AG10803 (cell line): ENCODE data around the gene ZYG11B.
A peak's percentile ranks its signal among the peaks of the same experiment; 100 is the strongest.
"Not testable (repeated sequence)": the region's sequence is repeated elsewhere in the genome, so short reads cannot be mapped to it uniquely, and the experiment has no call there.

Experiments
- DNase-seq: peaks from one replicate; pipeline ENCODE4 v3.0.0; 2010; ENCODE audit warnings: low read depth
- H3K4me3 ChIP-seq: 2 replicates; pipeline ENCODE4 v1.5.1; 2011; ENCODE audit warnings: mild to moderate bottlenecking, low read length, control low read depth
- TF ChIP-seq, protein P1 (sequence below): conservative IDR thresholded peaks from 2 replicates; pipeline ENCODE4 v1.5.1; 2011; ENCODE audit warnings: mild to moderate bottlenecking, low read length, control low read depth, inconsistent platforms

ZYG11B gene

DNA sequence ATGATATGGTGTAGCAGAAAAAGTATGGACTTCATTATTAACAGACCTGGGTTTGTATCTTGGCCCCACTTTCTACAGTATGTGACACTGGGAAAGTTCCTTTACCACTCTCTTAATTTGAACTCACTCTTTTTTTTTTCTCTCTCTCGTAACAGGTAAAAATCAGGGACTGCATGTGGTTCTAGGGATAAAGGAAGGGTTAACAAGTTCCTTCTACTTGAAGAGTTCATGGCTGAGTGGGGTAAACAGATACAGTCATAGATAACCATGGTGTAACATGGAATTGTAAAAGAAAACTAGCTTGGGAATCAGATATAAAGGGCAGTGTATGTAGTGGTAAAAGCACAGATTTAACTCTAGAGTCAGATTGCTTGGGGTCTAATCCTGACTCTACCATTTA, 21.2 kb downstream of the ZYG11B start:
- H3K4me3 ChIP-seq, result no peak overlapping the region
- no peak for DNase-seq
- TF ChIP-seq, protein P1, sequence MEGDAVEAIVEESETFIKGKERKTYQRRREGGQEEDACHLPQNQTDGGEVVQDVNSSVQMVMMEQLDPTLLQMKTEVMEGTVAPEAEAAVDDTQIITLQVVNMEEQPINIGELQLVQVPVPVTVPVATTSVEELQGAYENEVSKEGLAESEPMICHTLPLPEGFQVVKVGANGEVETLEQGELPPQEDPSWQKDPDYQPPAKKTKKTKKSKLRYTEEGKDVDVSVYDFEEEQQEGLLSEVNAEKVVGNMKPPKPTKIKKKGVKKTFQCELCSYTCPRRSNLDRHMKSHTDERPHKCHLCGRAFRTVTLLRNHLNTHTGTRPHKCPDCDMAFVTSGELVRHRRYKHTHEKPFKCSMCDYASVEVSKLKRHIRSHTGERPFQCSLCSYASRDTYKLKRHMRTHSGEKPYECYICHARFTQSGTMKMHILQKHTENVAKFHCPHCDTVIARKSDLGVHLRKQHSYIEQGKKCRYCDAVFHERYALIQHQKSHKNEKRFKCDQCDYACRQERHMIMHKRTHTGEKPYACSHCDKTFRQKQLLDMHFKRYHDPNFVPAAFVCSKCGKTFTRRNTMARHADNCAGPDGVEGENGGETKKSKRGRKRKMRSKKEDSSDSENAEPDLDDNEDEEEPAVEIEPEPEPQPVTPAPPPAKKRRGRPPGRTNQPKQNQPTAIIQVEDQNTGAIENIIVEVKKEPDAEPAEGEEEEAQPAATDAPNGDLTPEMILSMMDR, result no peak

DNA sequence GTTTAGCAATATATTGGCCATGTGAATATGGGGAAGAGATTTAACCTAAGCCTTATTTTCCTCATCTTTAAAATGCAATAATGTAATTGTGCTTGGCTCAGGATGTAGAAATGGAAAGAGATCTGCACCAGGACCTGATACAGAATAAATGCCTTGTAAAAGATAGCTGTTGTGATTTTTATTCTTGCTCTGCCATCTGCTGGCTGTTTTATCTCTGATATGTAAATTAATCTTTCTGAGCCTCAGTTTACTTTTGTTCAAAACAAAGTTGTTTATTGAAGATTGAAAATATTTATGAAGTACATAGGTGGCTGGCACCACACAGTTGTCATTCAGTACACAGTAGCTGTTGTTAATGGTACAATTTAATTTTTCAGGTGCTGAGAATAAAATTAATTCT, 21.9 kb downstream of the ZYG11B start:
- TF ChIP-seq, protein P1, result peak; percentile 23; the same call in 1 of the 2 replicates
- no peak for DNase-seq
- no peak overlapping the region for H3K4me3 ChIP-seq

DNA sequence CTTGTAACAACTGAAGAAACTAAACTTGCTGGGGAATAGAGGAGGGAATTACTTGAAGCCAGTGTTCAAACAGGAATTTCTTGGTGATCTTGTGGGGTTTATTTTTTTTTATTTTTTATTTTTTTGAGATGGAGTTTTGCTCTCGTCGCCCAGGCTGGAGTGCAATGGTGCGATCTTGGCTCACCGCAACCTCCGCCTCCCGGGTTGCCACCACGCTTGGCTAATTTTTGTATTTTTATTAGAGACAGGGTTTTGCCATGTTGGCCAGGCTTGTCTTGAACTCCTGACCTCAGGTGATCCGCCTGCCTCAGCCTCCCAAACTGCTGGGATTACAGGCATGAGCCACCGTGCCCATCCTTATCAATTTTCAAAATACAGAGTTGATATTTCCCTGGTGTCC, 23.2 kb downstream of the ZYG11B start:
- DNase-seq, H3K4me3 ChIP-seq: not testable (repeated sequence)

DNA sequence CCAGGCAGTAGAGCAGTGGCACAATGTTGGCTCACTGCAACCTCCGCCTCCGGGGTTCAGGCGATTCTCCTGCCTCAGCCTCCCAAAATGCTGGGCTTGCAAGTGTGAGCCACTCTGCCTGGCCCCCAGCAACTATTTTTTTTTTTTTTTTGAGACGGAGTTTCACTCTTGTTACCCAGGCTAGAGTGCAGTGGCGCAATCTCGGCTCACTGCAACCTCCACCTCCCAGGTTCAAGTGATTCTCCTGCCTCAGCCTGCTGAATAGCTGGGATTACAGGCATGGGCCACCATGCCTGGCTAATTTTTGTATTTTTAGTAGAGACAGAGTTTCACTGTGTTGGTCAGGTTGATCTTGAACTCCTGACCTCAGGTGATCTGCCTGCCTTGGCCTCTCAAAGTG, 23.9 kb downstream of the ZYG11B start:
- DNase-seq, H3K4me3 ChIP-seq: not testable (repeated sequence)

DNA sequence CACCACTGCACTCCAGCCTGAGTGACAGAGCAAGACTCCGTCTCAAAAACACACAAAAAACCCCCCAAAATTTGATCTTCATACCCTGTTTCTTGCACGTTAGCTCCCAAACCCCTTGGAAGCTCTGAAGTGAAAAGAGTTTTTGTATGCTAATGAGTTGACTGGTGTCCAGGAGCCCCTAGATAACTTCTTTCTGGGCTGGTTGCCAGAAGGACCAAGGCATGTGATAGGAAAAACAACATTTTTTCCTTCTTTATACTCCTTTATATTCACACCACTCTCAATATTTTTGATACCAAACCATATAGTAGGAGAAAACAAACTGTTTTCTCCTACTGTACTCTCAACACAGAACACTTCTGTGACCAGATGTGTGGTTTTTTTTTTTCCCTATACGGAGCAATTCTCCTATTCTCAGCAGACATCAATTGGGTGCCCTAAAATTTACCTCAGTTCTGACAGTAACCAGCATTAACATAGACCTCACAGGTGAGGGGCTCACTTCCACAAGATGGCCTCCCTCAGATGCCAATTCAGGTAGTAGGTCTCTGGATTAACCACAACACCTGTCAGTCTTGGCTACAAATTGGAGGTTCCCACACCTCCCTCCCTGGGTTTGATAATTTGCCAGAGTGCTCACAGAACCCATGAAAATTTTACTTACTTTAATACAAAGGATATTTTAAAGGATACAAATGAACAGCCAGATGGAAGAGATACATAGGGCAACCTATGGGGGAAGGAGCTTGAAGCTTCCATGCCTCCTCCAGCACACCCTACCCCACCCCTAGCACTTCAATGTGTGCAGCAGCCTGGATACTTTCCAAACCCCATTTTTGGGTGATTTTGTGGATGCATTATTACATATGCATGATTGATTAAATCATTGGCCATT, 25.6 kb downstream of the ZYG11B start:
- no peak overlapping the region for H3K4me3 ChIP-seq
- TF ChIP-seq, protein P1, result no peak
- no peak for DNase-seq

DNA sequence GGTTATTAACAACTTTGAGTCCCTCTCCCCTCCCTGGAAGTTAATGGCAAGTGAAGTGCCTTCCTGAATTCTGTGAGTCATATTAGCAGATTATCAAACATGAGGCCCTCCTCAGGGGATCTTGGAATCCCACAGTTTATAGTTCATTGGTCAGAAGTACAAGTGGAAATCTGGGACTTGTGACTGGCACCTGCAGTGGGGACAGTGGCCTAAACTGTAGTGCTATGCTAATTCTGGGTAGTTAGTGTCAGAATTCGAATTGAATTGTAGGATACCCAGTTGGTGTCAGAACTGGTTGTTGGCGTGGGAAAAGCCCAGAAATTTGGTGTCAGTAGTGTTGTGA, 26.2 kb downstream of the ZYG11B start:
- no peak overlapping the region for H3K4me3 ChIP-seq
- TF ChIP-seq, protein P1, result no peak
- DNase-seq, result no peak

DNA sequence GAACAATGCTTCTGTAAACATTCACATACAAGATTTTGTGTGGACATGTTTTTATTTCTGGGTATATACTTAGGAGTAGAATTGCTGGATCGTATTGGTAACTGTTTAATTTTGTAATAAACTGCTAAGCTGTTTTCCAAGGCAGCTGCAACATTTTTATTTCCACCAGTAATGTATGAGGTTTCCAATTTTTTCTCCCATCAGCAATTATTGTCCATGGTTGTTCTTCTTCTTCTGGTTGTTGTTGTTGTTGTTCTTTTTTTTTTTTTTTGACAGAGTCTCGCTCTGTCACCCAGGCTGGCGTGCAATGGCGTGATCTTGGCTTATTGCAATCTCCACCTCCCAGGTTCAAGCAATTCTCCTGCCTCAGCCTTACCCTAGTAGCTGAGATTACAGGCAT, 26.9 kb downstream of the ZYG11B start:
- TF ChIP-seq, protein P1, result no peak
- no peak overlapping the region for H3K4me3 ChIP-seq
- no peak for DNase-seq

DNA sequence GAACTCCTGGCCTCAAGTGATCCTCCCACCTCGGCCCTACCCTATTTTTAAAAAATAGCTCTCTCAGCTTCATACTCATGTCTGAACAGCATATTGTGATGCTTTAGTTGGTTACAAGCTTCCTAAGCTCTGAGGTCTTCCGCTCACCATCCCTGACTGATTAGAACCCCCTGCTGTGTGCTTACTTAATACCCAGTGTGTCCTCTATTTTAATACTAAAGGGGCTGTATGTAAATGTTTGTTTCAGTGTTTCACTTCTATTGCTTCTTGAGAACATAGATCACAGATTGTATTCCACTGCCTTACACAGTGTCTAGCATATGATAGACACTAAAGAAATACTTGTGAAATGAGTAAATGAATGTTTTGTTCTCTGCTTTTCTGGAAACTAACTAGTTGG, 29.8 kb downstream of the ZYG11B start:
- DNase-seq, result no peak
- H3K4me3 ChIP-seq, result no peak overlapping the region
- TF ChIP-seq, protein P1, result no peak
